ENCODE results near the gene RFXANK. TPM values are rescaled to one million over a fixed set of nuclear protein-coding genes. Genes with fewer than 3 reads are reported as not detected.

The RFXANK gene
- total RNA-seq, 1 donor from 2014 or later = 134 TPM

DNA sequence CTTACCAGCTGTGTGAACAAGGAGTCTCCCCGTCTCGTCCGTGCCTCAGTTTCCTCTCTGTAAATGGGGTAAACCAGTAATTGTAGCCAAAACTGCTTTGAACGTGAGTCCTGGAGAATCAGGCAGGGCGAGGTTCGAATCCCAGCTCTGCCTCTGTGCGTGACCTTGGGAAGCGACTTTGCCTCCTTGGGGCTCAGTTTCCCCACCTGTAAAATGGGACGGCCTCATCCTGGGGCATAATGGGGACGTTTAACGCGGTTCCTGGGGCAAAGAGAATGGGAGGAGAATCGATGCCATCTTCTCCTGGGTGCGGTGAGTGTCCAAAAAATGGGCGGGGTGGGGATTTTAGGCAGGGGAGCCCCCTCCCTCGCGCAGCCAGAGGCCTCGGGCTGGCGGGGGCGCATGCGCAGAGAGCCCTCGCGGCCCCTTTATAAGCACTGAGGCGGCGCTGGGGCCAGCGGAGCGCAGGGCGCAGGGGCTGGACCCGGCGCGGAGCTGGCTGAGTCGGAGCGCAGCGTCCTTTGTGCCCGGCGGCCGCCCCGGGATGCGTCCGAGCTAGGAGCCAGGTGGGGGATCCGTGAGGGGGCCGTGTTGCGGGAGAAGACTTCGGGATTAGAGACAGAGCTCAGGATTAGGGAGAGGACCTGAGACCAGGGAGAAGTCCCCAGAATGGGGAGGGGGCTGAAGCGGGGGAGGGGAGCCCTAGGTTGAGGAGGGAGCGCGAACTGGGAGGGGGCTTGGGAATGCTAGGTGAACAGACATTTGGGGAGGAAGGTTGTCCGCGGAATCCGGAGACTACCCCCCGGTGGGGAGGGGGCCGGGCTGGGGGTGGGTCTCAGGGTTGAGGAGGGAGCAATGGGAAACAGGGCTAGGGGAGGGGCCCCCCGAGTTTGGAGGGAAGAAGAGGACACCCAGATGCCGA, 19.7 kb downstream of the RFXANK start, which contains the start of gene NCAN:
NCAN (plus strand) TSS at position 460 of the 922 bp plus-strand sequence. CDS start 4,996 bp downstream, outside the sequence.
- peak within 1 kb of the TSS; percentile 78 for H3K27ac Mint-ChIP-seq
- no peaks in the 10 kb centered on the region for H3K9me3 Mint-ChIP-seq (ENCODE audit: low read depth)
- DNase-seq (ENCODE audit: low spot score, unreplicated experiment) = no peak
- H3K36me3 Mint-ChIP-seq (ENCODE audit: insufficient read depth) = no peaks in the 10 kb centered on the region
- no peaks in the 10 kb centered on the region for H3K4me1 Mint-ChIP-seq (ENCODE audit: low read depth)
- peaks cover 72% of the 10 kb centered on the region for H3K27me3 Mint-ChIP-seq
- no peak within 1 kb of the TSS for H3K4me3 Mint-ChIP-seq (ENCODE audit: low read depth)
- TF ChIP-seq, protein P1, sequence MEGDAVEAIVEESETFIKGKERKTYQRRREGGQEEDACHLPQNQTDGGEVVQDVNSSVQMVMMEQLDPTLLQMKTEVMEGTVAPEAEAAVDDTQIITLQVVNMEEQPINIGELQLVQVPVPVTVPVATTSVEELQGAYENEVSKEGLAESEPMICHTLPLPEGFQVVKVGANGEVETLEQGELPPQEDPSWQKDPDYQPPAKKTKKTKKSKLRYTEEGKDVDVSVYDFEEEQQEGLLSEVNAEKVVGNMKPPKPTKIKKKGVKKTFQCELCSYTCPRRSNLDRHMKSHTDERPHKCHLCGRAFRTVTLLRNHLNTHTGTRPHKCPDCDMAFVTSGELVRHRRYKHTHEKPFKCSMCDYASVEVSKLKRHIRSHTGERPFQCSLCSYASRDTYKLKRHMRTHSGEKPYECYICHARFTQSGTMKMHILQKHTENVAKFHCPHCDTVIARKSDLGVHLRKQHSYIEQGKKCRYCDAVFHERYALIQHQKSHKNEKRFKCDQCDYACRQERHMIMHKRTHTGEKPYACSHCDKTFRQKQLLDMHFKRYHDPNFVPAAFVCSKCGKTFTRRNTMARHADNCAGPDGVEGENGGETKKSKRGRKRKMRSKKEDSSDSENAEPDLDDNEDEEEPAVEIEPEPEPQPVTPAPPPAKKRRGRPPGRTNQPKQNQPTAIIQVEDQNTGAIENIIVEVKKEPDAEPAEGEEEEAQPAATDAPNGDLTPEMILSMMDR (IDR thresholded peaks at IDR 0.05; ENCODE audit: unreplicated experiment) = no peak

DNA sequence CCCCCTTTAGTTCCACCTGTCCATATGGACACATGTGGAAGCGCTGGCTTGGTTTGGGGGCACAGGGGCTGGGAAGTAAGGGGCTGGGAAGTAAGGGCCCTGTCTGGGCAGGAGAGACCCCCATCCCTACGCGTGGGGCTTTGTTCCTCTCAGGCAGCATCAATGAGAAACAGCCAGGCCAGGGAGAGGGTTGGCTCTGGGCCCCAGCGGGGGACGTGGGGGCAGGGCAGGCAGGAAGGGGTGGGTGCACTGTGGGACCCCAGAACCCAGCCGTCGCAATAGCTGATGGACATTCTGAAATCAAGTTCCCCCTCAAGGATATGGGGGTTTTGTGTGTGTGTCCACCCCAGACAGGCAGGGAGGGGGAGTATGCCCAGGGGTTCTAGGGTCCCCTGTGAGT, 20.9 kb downstream of the RFXANK start:
- H3K4me3 Mint-ChIP-seq (ENCODE audit: low read depth) = no peak overlapping the region
- H3K36me3 Mint-ChIP-seq (ENCODE audit: insufficient read depth) = no peaks in the 10 kb centered on the region
- H3K9me3 Mint-ChIP-seq (ENCODE audit: low read depth) = peaks cover 3% of the 10 kb centered on the region
- TF ChIP-seq, protein P1 (IDR thresholded peaks at IDR 0.05; ENCODE audit: unreplicated experiment) = no peak
- H3K27me3 Mint-ChIP-seq = peaks cover 71% of the 10 kb centered on the region
- H3K4me1 Mint-ChIP-seq (ENCODE audit: low read depth) = no peaks in the 10 kb centered on the region
- DNase-seq (ENCODE audit: low spot score, unreplicated experiment) = no peak
- H3K27ac Mint-ChIP-seq = no peak overlapping the region

DNA sequence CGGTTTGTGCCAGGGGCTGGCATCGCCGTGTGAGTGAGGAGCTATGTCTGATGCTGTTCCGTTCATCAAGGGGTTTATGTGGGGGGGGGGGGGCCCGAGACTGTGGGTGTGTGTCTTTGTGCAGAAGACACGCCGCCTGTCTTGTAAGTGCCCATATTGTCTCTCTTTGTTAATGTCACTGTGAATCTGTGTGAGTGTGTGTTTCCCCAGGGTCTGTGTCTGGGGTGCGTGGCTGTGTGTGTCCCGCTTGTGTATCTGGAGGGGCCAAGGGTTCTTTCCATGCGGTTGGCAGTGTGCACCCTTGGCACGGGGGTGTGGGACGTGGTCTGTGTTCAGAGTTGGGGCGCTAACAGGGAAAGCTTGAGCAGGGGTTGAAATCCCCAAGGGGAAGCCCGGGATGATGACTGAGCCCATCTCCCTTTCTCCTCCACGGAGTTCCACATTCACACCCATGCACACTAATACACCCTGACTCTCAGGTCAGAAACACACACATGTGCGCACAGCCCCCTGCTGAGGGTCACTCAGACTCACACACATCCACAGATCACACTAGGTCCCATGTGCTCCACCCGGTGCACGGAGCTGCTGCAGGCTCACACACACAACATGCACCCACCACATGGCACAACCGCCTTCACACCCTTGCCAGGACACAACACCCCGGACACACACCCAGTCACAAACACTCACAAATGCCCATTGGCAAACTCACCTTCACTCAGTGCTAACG, 21.5 kb downstream of the RFXANK start:
- H3K9me3 Mint-ChIP-seq (ENCODE audit: low read depth) = peaks cover 3% of the 10 kb centered on the region
- no peaks in the 10 kb centered on the region for H3K4me1 Mint-ChIP-seq (ENCODE audit: low read depth)
- DNase-seq (ENCODE audit: low spot score, unreplicated experiment) = no peak
- TF ChIP-seq, protein P1 (IDR thresholded peaks at IDR 0.05; ENCODE audit: unreplicated experiment) = no peak
- H3K27ac Mint-ChIP-seq = no peak overlapping the region
- no peaks in the 10 kb centered on the region for H3K36me3 Mint-ChIP-seq (ENCODE audit: insufficient read depth)
- peaks cover 71% of the 10 kb centered on the region for H3K27me3 Mint-ChIP-seq
- no peak overlapping the region for H3K4me3 Mint-ChIP-seq (ENCODE audit: low read depth)

DNA sequence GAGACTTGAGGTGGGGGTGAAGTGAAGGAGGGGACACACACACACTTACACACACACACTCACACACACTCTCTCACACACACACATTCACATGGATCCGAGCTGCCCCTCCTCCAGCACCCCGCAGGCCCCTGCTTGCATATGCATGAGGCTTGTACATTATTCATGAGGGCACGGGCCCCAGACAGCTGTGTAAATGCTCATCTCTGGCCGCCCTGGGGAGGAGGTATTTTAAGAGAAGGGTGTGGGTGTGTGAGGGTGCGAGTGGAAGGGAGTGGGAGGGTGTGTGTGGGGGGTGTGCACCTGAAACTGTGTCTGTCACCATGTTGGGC, 22.1 kb downstream of the RFXANK start:
- TF ChIP-seq, protein P1 (IDR thresholded peaks at IDR 0.05; ENCODE audit: unreplicated experiment) = no peak
- no peak for DNase-seq (ENCODE audit: low spot score, unreplicated experiment)
- no peaks in the 10 kb centered on the region for H3K36me3 Mint-ChIP-seq (ENCODE audit: insufficient read depth)
- peaks cover 3% of the 10 kb centered on the region for H3K9me3 Mint-ChIP-seq (ENCODE audit: low read depth)
- no peak overlapping the region for H3K4me3 Mint-ChIP-seq (ENCODE audit: low read depth)
- no peak overlapping the region for H3K27ac Mint-ChIP-seq
- peaks cover 72% of the 10 kb centered on the region for H3K27me3 Mint-ChIP-seq
- no peaks in the 10 kb centered on the region for H3K4me1 Mint-ChIP-seq (ENCODE audit: low read depth)

DNA sequence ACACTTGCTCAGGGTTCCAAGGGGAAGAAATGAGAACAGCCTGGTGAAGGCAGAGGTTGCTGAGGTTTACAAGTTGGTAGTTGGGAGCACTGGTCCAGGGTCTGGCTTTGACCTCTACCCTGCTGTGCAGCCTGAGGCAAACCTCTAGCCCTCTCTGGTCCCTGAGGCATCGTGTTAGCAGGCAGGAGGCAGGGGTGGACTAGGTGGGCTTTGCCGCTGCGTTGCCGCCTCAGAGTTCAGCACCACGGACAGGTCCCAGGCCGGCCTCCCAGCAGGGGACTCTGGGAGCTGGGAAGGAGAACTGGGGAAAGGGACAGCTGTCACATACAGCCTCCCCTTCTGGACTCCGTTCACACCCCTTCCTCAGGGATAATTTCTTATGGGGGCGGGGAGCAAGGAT, 22.8 kb downstream of the RFXANK start:
- Mint-ChIP-seq H3K4me3 (ENCODE audit: low read depth) (no peak overlapping the region), H3K9me3 (ENCODE audit: low read depth) (peaks cover 3% of the 10 kb centered on the region), H3K27ac (no peak overlapping the region), H3K4me1 (ENCODE audit: low read depth) (no peaks in the 10 kb centered on the region), H3K36me3 (ENCODE audit: insufficient read depth) (no peaks in the 10 kb centered on the region), H3K27me3 (peaks cover 64% of the 10 kb centered on the region)
- DNase-seq (ENCODE audit: low spot score, unreplicated experiment) = peak; percentile 86
- TF ChIP-seq, protein P1 (IDR thresholded peaks at IDR 0.05; ENCODE audit: unreplicated experiment) = no peak
